Mammary epithelial cell (primary cell): Measurements from ENCODE around the gene INPP4B.

Source experiments
- CTCF ChIP-seq, 2 donors: IDR thresholded peaks in 1 of 2; conservative IDR thresholded peaks in 1 of 2; 2 replicates each; pipeline ENCODE4 v1.5.1; 2011 to 2012; ENCODE audit warnings: inconsistent platforms in 2 of 2, low read length in 2 of 2, mild to moderate bottlenecking in 2 of 2, control low read depth in 1 of 2, low read depth in 1 of 2; ENCODE audit not compliant: insufficient read depth in 1 of 2; ENCODE audit errors: extremely low read depth in 1 of 2
- EZH2 ChIP-seq: IDR thresholded peaks from 2 replicates; pipeline ENCODE4 v1.6.1; 2012; ENCODE audit warnings: low read length, inconsistent platforms, borderline replicate concordance

DNA sequence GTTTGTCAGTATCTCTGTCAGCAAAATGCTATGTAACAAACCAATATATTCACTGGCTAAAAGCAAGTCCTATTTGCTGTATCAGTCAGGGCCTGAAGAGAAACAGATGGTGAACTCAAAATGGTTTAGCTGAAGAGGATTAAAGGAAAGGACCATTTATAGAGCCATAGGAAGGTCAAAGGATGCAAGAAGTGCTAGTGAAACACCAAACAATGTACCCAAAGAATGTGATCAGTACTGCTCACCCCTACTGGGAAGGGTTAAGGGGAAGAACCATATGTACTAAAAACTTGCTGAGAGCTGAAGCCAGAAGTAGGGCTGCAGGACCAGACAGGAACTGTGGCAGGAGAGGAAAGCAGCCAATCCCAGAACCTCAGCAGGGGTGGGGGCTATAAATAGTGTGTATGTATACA, 479.3 kb downstream of the INPP4B start:
- TF ChIP-seq EZH2: no peak
- no peak for TF ChIP-seq CTCF (conservative IDR thresholded peaks at IDR 0.05 in 1 of 2, IDR thresholded peaks at IDR 0.05 in 1 of 2; ENCODE audit: extremely low read depth in 1 of 2, insufficient read depth in 1 of 2, low read depth in 1 of 2, low read length in 2 of 2)
